K562 (cell line): Measurements from ENCODE around the gene ZFYVE28. TPM values are rescaled to one million over a fixed set of nuclear protein-coding genes. Genes with fewer than 3 reads are reported as not detected.

Source experiments
- DDX20 ChIP-seq: fragments of 450-650 bp; IDR thresholded peaks from 2 replicates; pipeline ENCODE4 v1.6.1; 2016; ENCODE audit warnings: missing genetic modification characterization, low read depth, mild to moderate bottlenecking, missing compliant biosample characterization, moderate library complexity
- ELK1 ChIP-seq: sonication (generic); formaldehyde crosslinking; IDR thresholded peaks from 2 replicates; pipeline ENCODE4 v1.8.1; 2022; ENCODE audit warnings: missing genetic modification reagents
- EWSR1 ChIP-seq: fragments of 450-650 bp; IDR thresholded peaks from 2 replicates; pipeline ENCODE4 v1.6.1; 2018; ENCODE audit warnings: borderline replicate concordance, mild to moderate bottlenecking, low read depth, moderate library complexity; ENCODE audit not compliant: partially characterized antibody
- FOXO4 ChIP-seq: fragments of 450-650 bp; formaldehyde crosslinking; IDR thresholded peaks from 2 replicates; pipeline ENCODE4 v1.4.0; 2020; ENCODE audit warnings: mild to moderate bottlenecking, moderate library complexity
- GABPB1 ChIP-seq: sonication (generic); formaldehyde crosslinking; IDR thresholded peaks from 2 replicates; pipeline ENCODE4 v1.8.0; 2022; ENCODE audit warnings: mild to moderate bottlenecking, missing genetic modification reagents
- GTF2E2 ChIP-seq: fragments of 200-800 bp; sonication (Bioruptor generic); IDR thresholded peaks from 2 replicates; pipeline ENCODE4 v1.6.1; 2016; ENCODE audit warnings: missing genetic modification characterization, missing compliant biosample characterization
- HDAC1 ChIP-seq, 2 experiments: fragments of 450-650 bp; IDR thresholded peaks; 2 replicates each; pipeline ENCODE4 v1.6.1; 2016 to 2017; ENCODE audit warnings: inconsistent platforms in 1 of 2, mild to moderate bottlenecking in 1 of 2, moderate library complexity in 1 of 2
- MAX ChIP-seq: sonication (generic); formaldehyde crosslinking; IDR thresholded peaks from 2 replicates; pipeline ENCODE4 v1.9.0; 2022; ENCODE audit warnings: mild to moderate bottlenecking, missing genetic modification reagents
- NELFE ChIP-seq: IDR thresholded peaks from 2 replicates; pipeline ENCODE4 v1.6.1; 2011; ENCODE audit warnings: mild to moderate bottlenecking; ENCODE audit not compliant: insufficient read depth, insufficient read length
- PHF21A ChIP-seq: fragments of 450-650 bp; IDR thresholded peaks from 2 replicates; pipeline ENCODE4 v1.6.1; 2017; ENCODE audit warnings: low read depth, borderline replicate concordance
- PHTF2 ChIP-seq: fragments of 250-450 bp; sonication (Bioruptor Pico); IDR thresholded peaks from 2 replicates; pipeline ENCODE4 v1.5.0; 2021; ENCODE audit warnings: mild to moderate bottlenecking
- SPI1 ChIP-seq: IDR thresholded peaks from 2 replicates; pipeline ENCODE4 v1.6.1; 2011; ENCODE audit warnings: low read depth, low read length, control low read depth, borderline replicate concordance
- SRF ChIP-seq, 2 experiments: fragments of 250-450, 450-650 bp in 1 of 2; sonication (Bioruptor Pico) in 1 of 2; sonication (generic) in 1 of 2; formaldehyde crosslinking; IDR thresholded peaks; 2 replicates each; pipeline versions ENCODE4 v1.5.0 to v1.5.1; 2020 to 2022; ENCODE audit warnings: mild to moderate bottlenecking in 1 of 2, missing genetic modification reagents in 1 of 2
- TEAD4 ChIP-seq, 2 experiments: sonication (generic) in 1 of 2; formaldehyde crosslinking in 1 of 2; IDR thresholded peaks; 2 replicates each; pipeline versions ENCODE4 v1.6.1 to v1.8.0; 2012 to 2022; ENCODE audit warnings: borderline replicate concordance in 1 of 2, inconsistent platforms in 1 of 2, low read length in 1 of 2, mild to moderate bottlenecking in 1 of 2, missing genetic modification reagents in 1 of 2
- TRIM28 ChIP-seq: fragments of 450-650 bp; IDR thresholded peaks from 2 replicates; pipeline ENCODE4 v1.6.1; 2017
- WHSC1 ChIP-seq: IDR thresholded peaks from one replicate; pipeline ENCODE4 v1.6.1; 2012; ENCODE audit warnings: low read length, control low read depth, inconsistent platforms
- ZC3H11A ChIP-seq: IDR thresholded peaks from 2 replicates; pipeline ENCODE4 v1.6.1; 2012; ENCODE audit warnings: low read depth, low read length, improper control_type of control experiment
- ZNF398 ChIP-seq: fragments of 250-450 bp; sonication (Bioruptor Pico); IDR thresholded peaks from 2 replicates; pipeline ENCODE4 v1.8.0; 2021; ENCODE audit warnings: moderate library complexity, mild to moderate bottlenecking, inconsistent platforms
- ZNF717 ChIP-seq: fragments of 250-450 bp; sonication (Bioruptor Pico); IDR thresholded peaks from 2 replicates; pipeline ENCODE4 v1.5.0; 2021
- ZNF77 ChIP-seq: fragments of 250-450 bp; sonication (Bioruptor Pico); IDR thresholded peaks from 2 replicates; pipeline ENCODE4 v1.5.0; 2020
- ZNF780A ChIP-seq: fragments of 250-450 bp; sonication (Bioruptor Pico); IDR thresholded peaks from 2 replicates; pipeline ENCODE4 v1.5.0; 2021; ENCODE audit warnings: mild to moderate bottlenecking
- ZZZ3 ChIP-seq: fragments of 450-650 bp; IDR thresholded peaks from 2 replicates; pipeline ENCODE4 v1.6.1; 2016; ENCODE audit warnings: antibody characterized with exemption, mild to moderate bottlenecking, moderate library complexity
- polyA plus RNA-seq, 8 experiments: library from polyadenylated mRNA; depleted of rRNA in 4 of 8; stranded (reverse) in 5 of 8; unstranded in 3 of 8; fragments of >200 nt; fragmentation: Nextera tagmentation in 2 of 8; fragmentation: Illumina TruSeq in 1 of 8; extraction: Ambion mirVana in 2 of 8; extraction: Trizol in 1 of 8; gene quantifications; 2 replicates each; pipeline versions ENCODE4 v1.2.1 to v1.2.3, GENCODE V29; 2011 to 2014; ENCODE audit warnings: inconsistent platforms in 1 of 8, missing spikeins in 1 of 8
- total RNA-seq, 7 experiments: library from RNA; depleted of rRNA in 6 of 7; stranded (reverse); fragments of >200 nt in 6 of 7; fragmentation: Illumina TruSeq in 2 of 7; extraction: Trizol in 2 of 7; gene quantifications; 2 replicates each; pipeline versions ENCODE4 v1.2.1 to v1.2.3, GENCODE V29; 2011 to 2021; ENCODE audit warnings: low replicate concordance in 1 of 7
- TF ChIP-seq, protein P1 (sequence below): conservative IDR thresholded peaks from 2 replicates; pipeline ENCODE4 v1.6.1; 2011; ENCODE audit warnings: low read depth, mild to moderate bottlenecking, low read length; ENCODE audit not compliant: control insufficient read depth

The ZFYVE28 gene
- total and polyA plus RNA-seq, 9 of the 15 experiments (the other 6 are each of a cell fraction or from before 2014, with no cell fraction given): 1.3 to 24.8 (median 8.9) TPM

- TF ChIP-seq WHSC1 (no peak), EWSR1 (no peak), MAX (peak; percentile 92), PHF21A (no peak), GTF2E2 (no peak), ZC3H11A (no peak), ELK1 (CRISPR knock-in tag) (no peak), FOXO4 (CRISPR knock-in tag) (no peak), HDAC1 (IDR thresholded peaks at IDR 0.05) (peak in 1 of 2 experiments; percentile 66; a peak in 1 of 4 replicates), SPI1 (peak; percentile 30; the same call in 1 of the 2 replicates), TRIM28 (no peak), ZNF398 (no peak), ZNF780A (CRISPR knock-in tag) (no peak), ZNF77 (CRISPR knock-in tag) (no peak), ZNF717 (CRISPR knock-in tag) (no peak), GABPB1 (CRISPR knock-in tag) (no peak), DDX20 (tag) (no peak), NELFE (no peak), SRF (CRISPR knock-in tag; IDR thresholded peaks at IDR 0.05) (no peak), TEAD4 (IDR thresholded peaks at IDR 0.05; ENCODE audit: low read length) (peak; percentile 5), TEAD4 (CRISPR knock-in tag; IDR thresholded peaks at IDR 0.05; ENCODE audit: borderline replicate concordance) (no peak), PHTF2 (no peak), ZZZ3 (no peak)
- TF ChIP-seq, protein P1, sequence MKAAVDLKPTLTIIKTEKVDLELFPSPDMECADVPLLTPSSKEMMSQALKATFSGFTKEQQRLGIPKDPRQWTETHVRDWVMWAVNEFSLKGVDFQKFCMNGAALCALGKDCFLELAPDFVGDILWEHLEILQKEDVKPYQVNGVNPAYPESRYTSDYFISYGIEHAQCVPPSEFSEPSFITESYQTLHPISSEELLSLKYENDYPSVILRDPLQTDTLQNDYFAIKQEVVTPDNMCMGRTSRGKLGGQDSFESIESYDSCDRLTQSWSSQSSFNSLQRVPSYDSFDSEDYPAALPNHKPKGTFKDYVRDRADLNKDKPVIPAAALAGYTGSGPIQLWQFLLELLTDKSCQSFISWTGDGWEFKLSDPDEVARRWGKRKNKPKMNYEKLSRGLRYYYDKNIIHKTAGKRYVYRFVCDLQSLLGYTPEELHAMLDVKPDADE: peak; percentile 81; the same call in 1 of the 2 replicates
Observed at GRCh38 chr4:2412885-2413716, 5.3 kb downstream of the ZFYVE28 start (continued).
